Adrenal gland (tissue), 12 donors: ENCODE data around the gene ARHGAP32. TPM values are rescaled to one million over a fixed set of nuclear protein-coding genes. Genes with fewer than 3 reads are reported as not detected.
"Not testable (repeated sequence)": the region's sequence is repeated elsewhere in the genome, so short reads cannot be mapped to it uniquely, and the experiment has no call there.

Experiments used
- DNase-seq, 7 donors: peaks; one replicate each; pipeline ENCODE4 v3.0.0-alpha.2; 2019 to 2020
- H3K27ac ChIP-seq, 5 donors: fragments of 200-600 bp; sonication (generic) in 4 of 5; 1 replicate in 3 of 5; 2 replicates in 2 of 5; pipeline versions ENCODE4 v1.5.1 to v1.8.0; 2016 to 2020; ENCODE audit warnings: mild to moderate bottlenecking in 1 of 5
- H3K27me3 ChIP-seq: fragments of 200-600 bp; 2 replicates; pipeline ENCODE4 v1.8.0; 2021
- H3K36me3 ChIP-seq, 2 donors: fragments of 200-600 bp; replicated peaks in 1 of 2; 1 replicate in 1 of 2; 2 replicates in 1 of 2; pipeline versions ENCODE4 v1.5.1 to v1.8.0; 2018 to 2022
- H3K4me1 ChIP-seq, 2 donors: fragments of 200-600 bp; replicated peaks in 1 of 2; 1 replicate in 1 of 2; 2 replicates in 1 of 2; pipeline versions ENCODE4 v1.5.1 to v1.8.0; 2018 to 2021
- H3K4me3 ChIP-seq, 4 donors: fragments of 200-600 bp; sonication (generic) in 3 of 4; one replicate each; pipeline ENCODE4 v1.5.1; 2016 to 2018
- H3K9me3 ChIP-seq, 3 donors: fragments of 200-600 bp; sonication (generic) in 1 of 3; replicated peaks in 1 of 3; 1 replicate in 2 of 3; 2 replicates in 1 of 3; pipeline versions ENCODE4 v1.5.1 to v1.8.0; 2016 to 2021
- POLR2A ChIP-seq, 2 donors: fragments of 450-650 bp; IDR thresholded peaks; one replicate each; pipeline ENCODE4 v1.6.1; 2017; ENCODE audit warnings: antibody characterized with exemption in 2 of 2, mild to moderate bottlenecking in 2 of 2, moderate library complexity in 1 of 2
- WGBS, 4 donors: extraction: QIAGEN DNeasy Blood & Tissue Kit in 2 of 4; methylation state at CpG; one replicate each; pipeline versions ENCODE4 v1.1.5 to v1.1.7; 2013 to 2017; 5-methylcytosine and 5-hydroxymethylcytosine counted together
- intact Hi-C, 2 donors: fragments of 100-400 bp; cut with DNase I; formaldehyde crosslinking; loops; one replicate each; pipeline versions ENCODE4 v1.14.1 to v1.15.0; 2022 to 2023
- polyA plus RNA-seq, 3 donors: library from polyadenylated mRNA; stranded (reverse); fragments of 200-250 nt in 2 of 3; fragments of 350-450 nt in 1 of 3; fragmentation: Illumina TruSeq in 1 of 3; extraction: RNeasy Lipid Tissue Mini Kit (QIAGEN cat#74804) in 1 of 3; gene quantifications; one replicate each; pipeline ENCODE4 v1.2.3, GENCODE V29; 2013 to 2014
- total RNA-seq, 9 donors: library from RNA; depleted of rRNA in 4 of 9; stranded (reverse); fragments of >200 nt in 4 of 9; fragments of 120-200 nt in 1 of 9; fragmentation: NEBNext Ultra II Directional in 1 of 9; extraction: Animal tissue kit (Norgen Biotek cat#: 25700) in 1 of 9; gene quantifications; one replicate each; pipeline versions ENCODE4 v1.1.0 to v1.2.4, GENCODE V29; 2013 to 2023
- TF ChIP-seq, protein P1 (sequence below), 6 experiments: fragments of 450-650 bp in 4 of 6; fragments of 200-600 bp in 2 of 6; sonication (generic) in 1 of 6; IDR thresholded peaks; 1 replicate in 5 of 6; 2 replicates in 1 of 6; pipeline versions ENCODE4 v1.5.1 to v1.8.0; 2016 to 2021; ENCODE audit warnings: antibody characterized with exemption in 6 of 6, mild to moderate bottlenecking in 2 of 6, moderate library complexity in 1 of 6
- donor health status: healthy with polysubstance abuse.
- donor health status: Bipolar disorder and iron deficiency.
- donor health status: DM: yes; HTN: yes; CAD: no.
- donor health status: DM: no; HTN: no; CAD: no.
- donor health status: DM: no; HTN: no; CAD: no.
- donor health status: DM: yes; HTN: yes; CAD: no.

ARHGAP32 gene
- total and polyA plus RNA-seq, 12 donors = 4.0 to 50.4 (median 26.2) TPM

DNA sequence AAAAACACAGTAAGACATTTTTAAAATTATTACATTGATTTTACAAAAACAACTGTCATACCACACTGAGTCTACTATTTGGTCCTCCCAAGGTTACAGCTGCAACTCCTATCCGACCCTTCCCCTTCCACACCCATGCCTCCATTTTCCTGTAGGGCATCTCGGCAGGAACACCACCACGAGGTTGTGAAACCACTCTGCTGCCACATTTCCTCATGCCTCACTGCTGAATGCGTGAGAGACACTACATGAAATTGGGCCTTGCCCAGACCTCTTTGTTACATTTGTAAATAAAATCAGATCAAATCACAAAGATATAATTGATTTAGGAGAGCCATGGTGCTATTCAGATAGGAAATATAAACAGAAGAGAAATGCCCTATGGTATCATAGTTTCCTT, 2.0 kb downstream of the ARHGAP32 start:
- no peak overlapping the region for H3K4me3 ChIP-seq
- TF ChIP-seq, protein P1, sequence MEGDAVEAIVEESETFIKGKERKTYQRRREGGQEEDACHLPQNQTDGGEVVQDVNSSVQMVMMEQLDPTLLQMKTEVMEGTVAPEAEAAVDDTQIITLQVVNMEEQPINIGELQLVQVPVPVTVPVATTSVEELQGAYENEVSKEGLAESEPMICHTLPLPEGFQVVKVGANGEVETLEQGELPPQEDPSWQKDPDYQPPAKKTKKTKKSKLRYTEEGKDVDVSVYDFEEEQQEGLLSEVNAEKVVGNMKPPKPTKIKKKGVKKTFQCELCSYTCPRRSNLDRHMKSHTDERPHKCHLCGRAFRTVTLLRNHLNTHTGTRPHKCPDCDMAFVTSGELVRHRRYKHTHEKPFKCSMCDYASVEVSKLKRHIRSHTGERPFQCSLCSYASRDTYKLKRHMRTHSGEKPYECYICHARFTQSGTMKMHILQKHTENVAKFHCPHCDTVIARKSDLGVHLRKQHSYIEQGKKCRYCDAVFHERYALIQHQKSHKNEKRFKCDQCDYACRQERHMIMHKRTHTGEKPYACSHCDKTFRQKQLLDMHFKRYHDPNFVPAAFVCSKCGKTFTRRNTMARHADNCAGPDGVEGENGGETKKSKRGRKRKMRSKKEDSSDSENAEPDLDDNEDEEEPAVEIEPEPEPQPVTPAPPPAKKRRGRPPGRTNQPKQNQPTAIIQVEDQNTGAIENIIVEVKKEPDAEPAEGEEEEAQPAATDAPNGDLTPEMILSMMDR (IDR thresholded peaks at IDR 0.05) = no peak
- TF ChIP-seq POLR2A (IDR thresholded peaks at IDR 0.05) = no peak
- H3K9me3 ChIP-seq = peaks cover 0 to 7% (median 0%) of the 10 kb centered on the region in 3 donors
- peaks cover 0 to 11% of the 10 kb centered on the region in 2 donors for H3K4me1 ChIP-seq
- no peak overlapping the region for H3K27ac ChIP-seq
- DNase-seq = no peak
- 54 to 76% (median 69%) methylated on average over 4 of the region's 4 CpGs for WGBS, 4 donors
- intact Hi-C loops = no loop called here
- H3K36me3 ChIP-seq = no peaks in the 10 kb centered on the region
- no peaks in the 10 kb centered on the region for H3K27me3 ChIP-seq

DNA sequence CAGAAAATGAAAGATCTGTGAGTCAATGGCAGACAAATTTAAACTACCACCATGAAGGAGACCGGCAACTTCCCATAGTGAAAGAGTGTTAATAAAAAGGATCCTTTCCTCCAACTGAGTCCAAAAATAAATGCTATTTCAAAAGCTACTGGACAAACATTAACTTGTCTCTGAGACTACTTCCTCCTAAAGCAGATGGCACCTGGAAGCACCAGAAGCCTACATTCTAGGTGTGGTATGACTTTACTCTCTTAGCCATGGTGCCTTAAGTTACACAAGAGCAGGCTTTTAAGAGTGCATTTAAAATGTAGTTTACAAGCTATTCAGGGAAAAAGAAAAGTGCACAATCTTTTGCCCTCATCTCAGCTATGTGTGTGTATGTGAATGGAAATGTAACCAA, 2.5 kb downstream of the ARHGAP32 start:
- WGBS, 4 donors = 90 to 96% (median 94%) methylated on average over 1 of the region's 1 CpG
- H3K36me3 ChIP-seq = no peaks in the 10 kb centered on the region
- TF ChIP-seq, protein P1 (IDR thresholded peaks at IDR 0.05) = no peak
- TF ChIP-seq POLR2A (IDR thresholded peaks at IDR 0.05) = no peak
- H3K27ac ChIP-seq = no peak overlapping the region
- H3K4me3 ChIP-seq = no peak overlapping the region
- H3K9me3 ChIP-seq = peaks cover 0 to 7% (median 0%) of the 10 kb centered on the region in 3 donors
- intact Hi-C loops = no loop called here
- H3K4me1 ChIP-seq = peaks cover 0 to 11% of the 10 kb centered on the region in 2 donors
- H3K27me3 ChIP-seq = no peaks in the 10 kb centered on the region
- DNase-seq = no peak

DNA sequence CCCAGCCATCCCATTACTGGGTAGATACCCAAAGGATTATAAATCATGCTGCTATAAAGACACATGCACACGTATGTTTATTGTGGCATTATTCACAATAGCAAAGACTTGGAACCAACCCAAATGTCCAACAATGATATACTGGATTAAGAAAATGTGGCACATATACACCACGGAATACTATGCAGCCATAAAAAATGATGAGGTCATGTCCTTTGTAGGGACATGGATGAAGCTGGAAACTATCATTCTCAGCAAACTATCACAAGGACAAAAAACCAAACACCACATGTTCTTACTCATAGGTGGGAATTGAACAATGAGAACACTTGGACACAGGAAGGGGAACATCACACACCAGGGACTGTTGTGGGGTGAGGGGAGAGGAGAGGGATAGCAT, 7.0 kb downstream of the ARHGAP32 start:
- intact Hi-C loops, H3K9me3 ChIP-seq, H3K36me3 ChIP-seq, DNase-seq, H3K27ac ChIP-seq, H3K4me3 ChIP-seq, H3K27me3 ChIP-seq, H3K4me1 ChIP-seq: not testable (repeated sequence)
- WGBS, 4 donors = 86 to 91% (median 89%) methylated on average over 2 of the region's 2 CpGs

DNA sequence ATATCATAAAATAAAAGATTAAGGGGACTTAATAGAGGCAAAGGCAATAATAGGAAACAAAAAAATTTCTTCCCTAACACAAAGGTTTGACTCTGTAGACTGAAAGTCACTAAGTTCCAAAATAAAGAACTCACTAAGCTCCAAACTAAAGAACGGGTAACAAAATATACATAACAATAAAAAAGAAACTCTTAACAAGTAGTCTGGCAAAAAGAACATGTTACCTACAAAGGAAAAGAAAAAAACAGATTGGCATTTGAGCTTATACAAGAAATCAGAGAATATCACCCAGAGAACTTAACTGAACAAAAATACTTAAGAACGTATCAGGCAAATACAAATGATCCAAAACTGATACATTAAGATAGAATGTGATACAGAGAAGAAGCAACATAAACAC, 7.5 kb downstream of the ARHGAP32 start:
- no peak for DNase-seq
- TF ChIP-seq, protein P1 (IDR thresholded peaks at IDR 0.05) = no peak
- TF ChIP-seq POLR2A (IDR thresholded peaks at IDR 0.05) = no peak
- no peak overlapping the region for H3K4me3 ChIP-seq
- intact Hi-C loops = no loop called here
- H3K4me1 ChIP-seq = no peaks in the 10 kb centered on the region
- H3K36me3 ChIP-seq = no peaks in the 10 kb centered on the region
- WGBS, 4 donors = 92 to 98% (median 93%) methylated on average over 2 of the region's 2 CpGs
- no peaks in the 10 kb centered on the region for H3K27me3 ChIP-seq
- H3K27ac ChIP-seq = no peak overlapping the region
- H3K9me3 ChIP-seq = peaks cover 0 to 7% (median 0%) of the 10 kb centered on the region in 3 donors

DNA sequence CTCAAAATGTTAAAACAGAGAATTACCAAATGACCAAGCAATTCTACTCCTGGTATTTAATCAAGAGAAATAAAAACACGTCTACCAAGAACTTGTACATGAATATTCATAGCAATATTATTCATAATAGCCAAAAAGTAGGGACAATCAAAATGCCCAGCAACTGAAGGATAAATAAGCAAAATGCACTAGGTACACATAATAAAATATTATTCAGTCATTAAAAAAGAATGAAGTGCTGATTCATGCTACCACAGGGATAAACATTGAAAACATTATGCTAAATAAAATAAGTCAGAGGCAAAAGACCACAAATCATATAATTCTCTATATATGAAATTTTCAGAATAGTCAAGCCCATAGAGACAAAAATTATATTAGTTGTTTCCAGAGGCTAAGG, 24.8 kb downstream of the ARHGAP32 start:
- WGBS, 4 donors = 78 to 89% (median 82%) methylated on average over 1 of the region's 1 CpG
- Histone ChIP-seq H3K36me3 (no peaks in the 10 kb centered on the region), H3K9me3 (peaks cover 0 to 5% (median 0%) of the 10 kb centered on the region in 3 donors), H3K27me3 (no peaks in the 10 kb centered on the region), H3K4me3 (no peak overlapping the region), H3K4me1 (no peaks in the 10 kb centered on the region), H3K27ac (no peak overlapping the region)
- DNase-seq = no peak
- TF ChIP-seq, protein P1 (IDR thresholded peaks at IDR 0.05) = no peak
- TF ChIP-seq POLR2A (IDR thresholded peaks at IDR 0.05) = no peak
- intact Hi-C loops = no loop called here
